Body of pancreas (tissue), 4 donors: Measurements from ENCODE around the gene EGFL7. TPM values are rescaled to one million over a fixed set of nuclear protein-coding genes. Genes with fewer than 3 reads are reported as not detected.

Experiments
- ATAC-seq: fragments of 150-250 bp; one replicate; pipeline ENCODE4 v1.9.1; 2016
- DNase-seq, 4 donors: peaks; one replicate each; pipeline ENCODE4 v3.0.0-alpha.2; 2019
- H3K27ac ChIP-seq, 4 donors: fragments of 200-600 bp; sonication (generic); 1 replicate in 3 of 4; 2 replicates in 1 of 4; pipeline versions ENCODE4 v1.5.1 to v1.6.1; 2016 to 2019; ENCODE audit warnings: mild to moderate bottlenecking in 1 of 4, mixed read lengths in 1 of 4, moderate library complexity in 1 of 4
- H3K27me3 ChIP-seq, 2 donors: fragments of 200-600 bp; sonication (generic); one replicate each; pipeline ENCODE4 v1.6.0; 2016; ENCODE audit warnings: mild to moderate bottlenecking in 1 of 2
- H3K36me3 ChIP-seq, 2 donors: fragments of 200-600 bp; sonication (generic); replicated peaks in 1 of 2; 2 replicates each; pipeline ENCODE4 v1.5.1; 2016; ENCODE audit warnings: low read depth in 2 of 2; ENCODE audit not compliant: insufficient read depth in 1 of 2
- H3K4me1 ChIP-seq: fragments of 200-600 bp; sonication (generic); one replicate; pipeline ENCODE4 v1.6.0; 2016
- H3K4me3 ChIP-seq, 2 donors: fragments of 200-600 bp; sonication (generic); 1 replicate in 1 of 2; 2 replicates in 1 of 2; pipeline ENCODE4 v1.5.1; 2016 to 2019
- H3K9me3 ChIP-seq, 3 donors: fragments of 200-600 bp; sonication (generic); 1 replicate in 2 of 3; 2 replicates in 1 of 3; pipeline ENCODE4 v1.5.1; 2016
- CTCF ChIP-seq, 7 experiments: fragments of 450-650 bp in 4 of 7; fragments of 200-600 bp in 3 of 7; sonication (generic) in 3 of 7; IDR thresholded peaks; one replicate each; pipeline ENCODE4 v1.5.1; 2016 to 2019; ENCODE audit warnings: antibody characterized with exemption in 7 of 7
- POLR2A ChIP-seq, 3 donors: fragments of 450-650 bp; IDR thresholded peaks; one replicate each; pipeline ENCODE4 v1.6.1; 2016; ENCODE audit warnings: antibody characterized with exemption in 3 of 3, mild to moderate bottlenecking in 2 of 3
- WGBS, 2 donors: methylation state at CpG; one replicate each; pipeline ENCODE4 v1.1.5; 2017; 5-methylcytosine and 5-hydroxymethylcytosine counted together
- intact Hi-C: fragments of 100-400 bp; cut with DNase I; formaldehyde crosslinking; loops from one replicate; pipeline ENCODE4 v1.15.1; 2023
- total RNA-seq, 2 donors: library from RNA; depleted of rRNA; stranded (reverse); fragments of >200 nt; gene quantifications; one replicate each; pipeline ENCODE4 v1.1.0, GENCODE V29; 2016

The EGFL7 gene
- total RNA-seq, 2 donors from 2014 or later = 14.8 to 47.0 TPM

- no peak for ATAC-seq
These were observed 2.5 kb downstream of the EGFL7 start for GRCh38 chr9:136665111-136665703.

GRCh38 chr9:136665704-136666371 lies 3.1 kb downstream of the EGFL7 start:
- H3K36me3 ChIP-seq = no peaks in the 10 kb centered on the region
- no peaks in the 10 kb centered on the region for H3K9me3 ChIP-seq
- no peak overlapping the region for H3K27ac ChIP-seq
- TF ChIP-seq CTCF (IDR thresholded peaks at IDR 0.05) = peak in 2 of 7 experiments; percentile 34 to 39
- TF ChIP-seq POLR2A (IDR thresholded peaks at IDR 0.05) = no peak
- no peak overlapping the region for H3K4me3 ChIP-seq
- intact Hi-C loops = no loop called here
- WGBS, 2 donors = 0% methylated on average over 62 of the region's 109 CpGs; no CpG with 5 or more reads in 1 of the 2 donors
- no peaks in the 10 kb centered on the region for H3K27me3 ChIP-seq
- no peak for ATAC-seq
- DNase-seq = peak in 1 of 4 donors; percentile 20
- H3K4me1 ChIP-seq = peaks cover 15% of the 10 kb centered on the region

More at GRCh38 chr9:136665111-136665703, 2.5 kb downstream of the EGFL7 start:
- peak in 2 of 4 donors; percentile 40 to 48 for DNase-seq
- Histone ChIP-seq H3K27ac (peak overlapping the region in 2 of 4 donors; percentile 5 to 8), H3K4me1 (peaks cover 10% of the 10 kb centered on the region), H3K36me3 (no peaks in the 10 kb centered on the region), H3K27me3 (no peaks in the 10 kb centered on the region), H3K9me3 (no peaks in the 10 kb centered on the region), H3K4me3 (no peak overlapping the region)
- 14% methylated on average over 49 of the region's 49 CpGs; no CpG with 5 or more reads in 1 of the 2 donors for WGBS, 2 donors
- intact Hi-C loops = no loop called here
- peak in 6 of 7 experiments; percentile 15 to 49 (median 33) for TF ChIP-seq CTCF (IDR thresholded peaks at IDR 0.05)
- TF ChIP-seq POLR2A (IDR thresholded peaks at IDR 0.05) = no peak

GRCh38 chr9:136666372-136667213 lies 3.9 kb downstream of the EGFL7 start:
- no peak for ATAC-seq
- Histone ChIP-seq H3K27ac (no peak overlapping the region), H3K36me3 (no peaks in the 10 kb centered on the region), H3K4me3 (no peak overlapping the region), H3K4me1 (peaks cover 20% of the 10 kb centered on the region), H3K27me3 (no peaks in the 10 kb centered on the region), H3K9me3 (no peaks in the 10 kb centered on the region)
- DNase-seq = no peak
- intact Hi-C loops = no loop called here
- no peak for TF ChIP-seq POLR2A (IDR thresholded peaks at IDR 0.05)
- WGBS, 2 donors = 24 to 66% methylated on average over 10 to 29 of the region's 35 CpGs

- DNase-seq = no peak
- TF ChIP-seq POLR2A (IDR thresholded peaks at IDR 0.05) (no peak), CTCF (IDR thresholded peaks at IDR 0.05) (no peak)
- Histone ChIP-seq H3K36me3 (no peaks in the 10 kb centered on the region), H3K4me3 (no peak overlapping the region), H3K9me3 (no peaks in the 10 kb centered on the region), H3K27me3 (no peaks in the 10 kb centered on the region), H3K27ac (no peak overlapping the region), H3K4me1 (peaks cover 26% of the 10 kb centered on the region)
- ATAC-seq = no peak
- intact Hi-C loops = no loop called here
- WGBS, 2 donors = 74 to 78% methylated on average over 5 to 21 of the region's 21 CpGs
These were observed 4.7 kb downstream of the EGFL7 start for GRCh38 chr9:136667214-136667939.
